ENCODE measurements around the gene NUDT16.

GRCh38 chr3:131431754-131432153, 50.2 kb downstream of the NUDT16 start:
- TF ChIP-seq POLR2A (IDR thresholded peaks at IDR 0.05; ENCODE audit: low read length) (no peak), GATA1 (IDR thresholded peaks at IDR 0.05; ENCODE audit: low read depth, low read length) (no peak)
